Endothelial cell of umbilical vein (primary cell): ENCODE results near the gene PADI1. TPM values are rescaled to one million over a fixed set of nuclear protein-coding genes. Genes with fewer than 3 reads are reported as not detected.

Experiments
- BruUV-seq: library from RNA; stranded (reverse); fragments of 400-500 nt; replicated peaks from 2 replicates; lab custom pipeline; 2021; lab: Mats Ljungman, UMichigan
- CTCF ChIA-PET: fragments of 300-600, 350-600 bp; sonication (Branson Sonifier 250); formaldehyde crosslinking; loops from one replicate; lab custom pipeline; 2021; ENCODE audit warnings: antibody characterized with exemption, inconsistent platforms; lab: Charles Lee
- POLR2A ChIA-PET: fragments of 300-600, 350-600 bp; sonication (Branson Sonifier 250); formaldehyde crosslinking; loops from one replicate; lab custom pipeline; 2021; ENCODE audit warnings: antibody characterized with exemption, inconsistent platforms; lab: Charles Lee
- DNase-seq: peaks from one replicate; pipeline ENCODE4 v3.0.0-alpha.2; 2011; ENCODE audit warnings: low read depth, low spot score
- FAIRE-seq: peaks from 2 replicates; lab custom pipeline; 2011; peaks lifted over from hg19 to GRCh38; lab: Jason Lieb, UNC
- H2AFZ ChIP-seq: 2 replicates; pipeline ENCODE4 v1.6.0; 2012; ENCODE audit warnings: low read depth, low read length, control low read depth, inconsistent platforms
- H3K27ac ChIP-seq: 2 replicates; pipeline ENCODE4 v1.5.1; 2011; ENCODE audit warnings: low read depth, mild to moderate bottlenecking, control low read depth, low read length, moderate library complexity; ENCODE audit not compliant: insufficient read depth
- H3K27me3 ChIP-seq, 2 experiments: 2 replicates each; pipeline versions ENCODE4 v1.6.0 to v1.6.1; 2011; ENCODE audit warnings: low read length in 2 of 2, mixed read lengths in 1 of 2; ENCODE audit not compliant: control insufficient read depth in 2 of 2, insufficient read depth in 2 of 2
- H3K36me3 ChIP-seq, 2 experiments: 2 replicates in 1 of 2; 3 replicates in 1 of 2; pipeline ENCODE4 v1.5.1; 2011; ENCODE audit warnings: low read length in 2 of 2, mild to moderate bottlenecking in 1 of 2, moderate library complexity in 1 of 2; ENCODE audit not compliant: control insufficient read depth in 2 of 2, insufficient read depth in 2 of 2; ENCODE audit errors: extremely low read depth in 1 of 2
- H3K4me1 ChIP-seq: 3 replicates; pipeline ENCODE4 v1.5.1; 2011; ENCODE audit warnings: mild to moderate bottlenecking, low read length; ENCODE audit not compliant: control insufficient read depth, insufficient read depth; ENCODE audit errors: extremely low read depth
- H3K4me2 ChIP-seq: 2 replicates; pipeline ENCODE4 v1.6.1; 2011; ENCODE audit warnings: low read length, control low read depth, mixed read lengths; ENCODE audit not compliant: insufficient read depth
- H3K4me3 ChIP-seq, 3 experiments: fragments of 200-600 bp in 1 of 3; sonication (generic), shearing (Covaris generic) in 1 of 3; replicated peaks in 1 of 3; 2 replicates each; pipeline ENCODE4 v1.5.1; 2011 to 2016; ENCODE audit warnings: control low read depth in 3 of 3, low read length in 3 of 3, mild to moderate bottlenecking in 2 of 3, inconsistent platforms in 1 of 3, low read depth in 1 of 3, moderate library complexity in 1 of 3; ENCODE audit not compliant: insufficient read depth in 1 of 3
- H3K79me2 ChIP-seq: 2 replicates; pipeline ENCODE4 v1.6.0; 2012; ENCODE audit warnings: low read length, inconsistent platforms; ENCODE audit not compliant: control insufficient read depth, insufficient read depth
- H3K9ac ChIP-seq: replicated peaks from 2 replicates; pipeline ENCODE3; 2011; ENCODE audit warnings: low read length, control low read depth; ENCODE audit not compliant: insufficient read depth; ENCODE audit errors: extremely low read depth
- H3K9me1 ChIP-seq: replicated peaks from 3 replicates; pipeline ENCODE4 v1.6.0; 2011; ENCODE audit warnings: mild to moderate bottlenecking, low read length; ENCODE audit not compliant: control insufficient read depth, insufficient read depth; ENCODE audit errors: extremely low read depth
- H3K9me3 ChIP-seq: replicated peaks from 2 replicates; pipeline ENCODE4 v1.5.1; 2012; ENCODE audit warnings: low read length, inconsistent platforms; ENCODE audit not compliant: control insufficient read depth, insufficient read depth
- H4K20me1 ChIP-seq: replicated peaks from 2 replicates; pipeline ENCODE3; 2011; ENCODE audit warnings: mild to moderate bottlenecking, low read length; ENCODE audit not compliant: control insufficient read depth, insufficient read depth; ENCODE audit errors: extremely low read depth
- CTCF ChIP-seq, 2 donors: IDR thresholded peaks; 1 replicate in 1 of 2; 2 replicates in 1 of 2; pipeline ENCODE4 v1.5.1; 2011; ENCODE audit warnings: low read length in 2 of 2, mild to moderate bottlenecking in 2 of 2, moderate library complexity in 2 of 2, control low read depth in 1 of 2, inconsistent platforms in 1 of 2, low read depth in 1 of 2; ENCODE audit not compliant: insufficient read depth in 1 of 2; ENCODE audit errors: extremely low read depth in 1 of 2
- FOS ChIP-seq: IDR thresholded peaks from 2 replicates; pipeline ENCODE4 v1.6.1; 2011; ENCODE audit warnings: mild to moderate bottlenecking, low read length, moderate library complexity, borderline replicate concordance; ENCODE audit not compliant: insufficient read depth
- GATA2 ChIP-seq: IDR thresholded peaks from 2 replicates; pipeline ENCODE4 v1.7.0; 2011; ENCODE audit warnings: low read depth, mild to moderate bottlenecking, moderate library complexity, mixed read lengths, low read length; ENCODE audit not compliant: insufficient read length, insufficient read depth
- MYC ChIP-seq: IDR thresholded peaks from one replicate; pipeline ENCODE4 v1.6.1; 2011; ENCODE audit warnings: mild to moderate bottlenecking, low read depth, low read length
- POLR2A ChIP-seq: IDR thresholded peaks from 2 replicates; pipeline ENCODE4 v1.6.1; 2012; ENCODE audit warnings: low read depth, mild to moderate bottlenecking, control low read depth, low read length
- POLR2AphosphoS5 ChIP-seq: IDR thresholded peaks from 2 replicates; pipeline ENCODE4 v1.6.1; 2012; ENCODE audit warnings: low read depth, mild to moderate bottlenecking, control low read depth, low read length, moderate library complexity; ENCODE audit not compliant: insufficient read depth
- dilution Hi-C: fragments of 300-500 bp; cut with MboI; formaldehyde crosslinking; loops from one replicate; pipeline ENCODE4 v1.15.0; 2019; ENCODE audit warnings: low sequenced_read_pairs; ENCODE audit not compliant: extremely low pct_ligation_motif_present
- intact Hi-C: fragments of 100-400 bp; cut with micrococcal nuclease; formaldehyde crosslinking; loops from one replicate; pipeline ENCODE4 v1.10.0; 2022
- polyA plus RNA-seq, 4 experiments: library from polyadenylated mRNA; depleted of rRNA in 3 of 4; stranded (reverse) in 3 of 4; unstranded in 1 of 4; fragments of >200 nt; gene quantifications; 2 replicates each; pipeline versions ENCODE4 v1.2.1 to v1.2.3, GENCODE V29; 2011 to 2012; ENCODE audit warnings: missing spikeins in 1 of 4
- total RNA-seq: library from RNA; stranded (reverse); gene quantifications from 2 replicates; pipeline ENCODE4 v1.2.3, GENCODE V29; 2021
- TF ChIP-seq, protein P1 (sequence below): IDR thresholded peaks from 2 replicates; pipeline ENCODE4 v1.6.1; 2011; ENCODE audit not compliant: insufficient read depth, insufficient read length

Gene PADI1
- total and polyA plus RNA-seq, 2 donors (not counting 3 experiments of a cell fraction or from before 2014, with no cell fraction given) = 0.01 TPM; not detected in 1

- no peak overlapping the region for H3K4me2 ChIP-seq
- peaks cover 0 to 2% of the 10 kb centered on the region in 2 experiments for H3K27me3 ChIP-seq
- ChIA-PET CTCF (no interaction called here), POLR2A (no interaction called here)
- TF ChIP-seq GATA2 (no peak), MYC (no peak), CTCF (IDR thresholded peaks at IDR 0.05; ENCODE audit: extremely low read depth in 1 of 2, insufficient read depth in 1 of 2, low read depth in 1 of 2, low read length in 2 of 2) (no peak), POLR2AphosphoS5 (no peak), FOS (no peak), POLR2A (no peak)
- TF ChIP-seq, protein P1, sequence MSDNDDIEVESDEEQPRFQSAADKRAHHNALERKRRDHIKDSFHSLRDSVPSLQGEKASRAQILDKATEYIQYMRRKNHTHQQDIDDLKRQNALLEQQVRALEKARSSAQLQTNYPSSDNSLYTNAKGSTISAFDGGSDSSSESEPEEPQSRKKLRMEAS = no peak
- no peak overlapping the region for H2AFZ ChIP-seq
- FAIRE-seq = no peak
- intact Hi-C loops (no loop called here), dilution Hi-C loops (no loop called here)
- no peaks in the 10 kb centered on the region for H3K79me2 ChIP-seq
- H3K36me3 ChIP-seq = no peaks in the 10 kb centered on the region
- H3K4me1 ChIP-seq = no peaks in the 10 kb centered on the region
- no peak overlapping the region for H3K9ac ChIP-seq
- no peak overlapping the region for H3K27ac ChIP-seq
- DNase-seq = no peak
- H3K4me3 ChIP-seq = no peak overlapping the region
- BruUV-seq = no TSS peak
- no peaks in the 10 kb centered on the region for H3K9me3 ChIP-seq
- H3K9me1 ChIP-seq = no peaks in the 10 kb centered on the region
- H4K20me1 ChIP-seq = no peaks in the 10 kb centered on the region
These were observed 36.6 kb upstream of the PADI1 start for GRCh38 chr1:17168091-17168876.
